GM12878 (cell line): ENCODE measurements around the gene SUPT6H. TPM values are rescaled to one million over a fixed set of nuclear protein-coding genes. Genes with fewer than 3 reads are reported as not detected.

Experiments used
- ATF7 ChIP-seq: fragments of 450-650 bp; IDR thresholded peaks from 2 replicates; pipeline ENCODE4 v1.6.1; 2016; ENCODE audit warnings: low read depth, mild to moderate bottlenecking
- BHLHE40 ChIP-seq, 2 experiments: fragments of 450-650 bp in 1 of 2; IDR thresholded peaks; 2 replicates each; pipeline ENCODE4 v1.6.1; 2011 to 2017; ENCODE audit warnings: low read depth in 2 of 2, borderline replicate concordance in 1 of 2, improper control_type of control experiment in 1 of 2, low read length in 1 of 2, mild to moderate bottlenecking in 1 of 2
- CEBPB ChIP-seq, 2 experiments: fragments of 150-350 bp in 1 of 2; IDR thresholded peaks; 2 replicates each; pipeline ENCODE4 v1.6.1; 2012 to 2014; ENCODE audit warnings: low read depth in 2 of 2, low read length in 2 of 2, borderline replicate concordance in 1 of 2, inconsistent platforms in 1 of 2
- CHD1 ChIP-seq: IDR thresholded peaks from 2 replicates; pipeline ENCODE4 v1.6.1; 2012; ENCODE audit warnings: low read depth, low read length, improper control_type of control experiment
- EGR1 ChIP-seq, 2 experiments: IDR thresholded peaks; 1 replicate in 1 of 2; 2 replicates in 1 of 2; pipeline ENCODE4 v1.6.1; 2011 to 2012; ENCODE audit warnings: low read depth in 2 of 2, low read length in 2 of 2, borderline replicate concordance in 1 of 2, mild to moderate bottlenecking in 1 of 2, moderate library complexity in 1 of 2
- EP300 ChIP-seq, 2 experiments: fragments of 150-350 bp in 1 of 2; IDR thresholded peaks; 2 replicates each; pipeline ENCODE4 v1.6.1; 2011 to 2012; ENCODE audit warnings: low read depth in 2 of 2, low read length in 2 of 2, borderline replicate concordance in 1 of 2, improper control_type of control experiment in 1 of 2, inconsistent platforms in 1 of 2; ENCODE audit not compliant: control insufficient read depth in 1 of 2
- HDAC2 ChIP-seq: fragments of 200-600 bp; sonication (generic); IDR thresholded peaks from 2 replicates; pipeline ENCODE4 v1.6.1; 2017
- IKZF1 ChIP-seq: fragments of 450-650 bp; conservative IDR thresholded peaks from 2 replicates; pipeline ENCODE4 v1.6.1; 2017; ENCODE audit warnings: antibody characterized with exemption, mild to moderate bottlenecking
- JUND ChIP-seq: IDR thresholded peaks from 2 replicates; pipeline ENCODE4 v1.6.1; 2012; ENCODE audit warnings: low read depth, mild to moderate bottlenecking, low read length, improper control_type of control experiment, moderate library complexity
- MEF2B ChIP-seq: fragments of 450-650 bp; IDR thresholded peaks from 2 replicates; pipeline ENCODE4 v1.6.1; 2018; ENCODE audit warnings: mild to moderate bottlenecking, moderate library complexity; ENCODE audit not compliant: partially characterized antibody, poor library complexity, severe bottlenecking
- NR2F1 ChIP-seq: fragments of 450-650 bp; conservative IDR thresholded peaks from 2 replicates; pipeline ENCODE4 v1.6.1; 2017; ENCODE audit warnings: mild to moderate bottlenecking
- NRF1 ChIP-seq: conservative IDR thresholded peaks from 2 replicates; pipeline ENCODE4 v1.6.1; 2011; ENCODE audit warnings: mild to moderate bottlenecking, low read depth, low read length, improper control_type of control experiment
- RB1 ChIP-seq: fragments of 450-650 bp; formaldehyde crosslinking; IDR thresholded peaks from 2 replicates; pipeline ENCODE4 v1.6.1; 2017; ENCODE audit warnings: mild to moderate bottlenecking, borderline replicate concordance
- RUNX3 ChIP-seq: IDR thresholded peaks from 2 replicates; pipeline ENCODE4 v1.6.1; 2012; ENCODE audit warnings: low read length, inconsistent platforms
- SP1 ChIP-seq: IDR thresholded peaks from one replicate; pipeline ENCODE4 v1.6.1; 2011; ENCODE audit warnings: low read depth, low read length
- SREBF2 ChIP-seq: IDR thresholded peaks from 2 replicates; pipeline ENCODE4 v1.6.1; 2012; ENCODE audit warnings: mild to moderate bottlenecking, low read length
- TCF12 ChIP-seq: IDR thresholded peaks from 2 replicates; pipeline ENCODE4 v1.6.1; 2011; ENCODE audit warnings: low read depth, mild to moderate bottlenecking, low read length
- YBX1 ChIP-seq: fragments of 450-650 bp; IDR thresholded peaks from 2 replicates; pipeline ENCODE4 v1.6.1; 2016; ENCODE audit warnings: antibody characterized with exemption
- polyA plus RNA-seq, 11 experiments: library from polyadenylated mRNA; depleted of rRNA in 4 of 11; unstranded in 6 of 11; stranded (reverse) in 5 of 11; fragments of >200 nt; fragmentation: Nextera tagmentation in 4 of 11; fragmentation: Illumina TruSeq in 1 of 11; extraction: Ambion mirVana in 4 of 11; extraction: Trizol in 1 of 11; gene quantifications; 1 replicate in 1 of 11; 2 replicates in 10 of 11; pipeline versions ENCODE4 v1.2.1 to v1.2.3, GENCODE V29; 2011 to 2016; ENCODE audit warnings: inconsistent platforms in 2 of 11, missing spikeins in 2 of 11, low read depth in 1 of 11
- total RNA-seq, 4 experiments: library from RNA; depleted of rRNA in 3 of 4; stranded (reverse); fragments of >200 nt in 3 of 4; fragmentation: Illumina TruSeq in 1 of 4; extraction: Trizol in 1 of 4; gene quantifications; 2 replicates each; pipeline versions ENCODE4 v1.2.1 to v1.2.3, GENCODE V29; 2013 to 2021
- TF ChIP-seq, protein P1 (sequence below), 3 experiments: IDR thresholded peaks in 2 of 3; conservative IDR thresholded peaks in 1 of 3; 2 replicates each; pipeline ENCODE4 v1.5.1; 2011; ENCODE audit warnings: low read depth in 3 of 3, low read length in 3 of 3, mild to moderate bottlenecking in 3 of 3, control low read depth in 2 of 3, moderate library complexity in 2 of 3, inconsistent platforms in 1 of 3, mixed read lengths in 1 of 3; ENCODE audit not compliant: control insufficient read depth in 2 of 3, insufficient read depth in 1 of 3; ENCODE audit errors: extremely low read depth in 1 of 3
- TF ChIP-seq, protein P2 (sequence below): fragments of 450-650 bp; IDR thresholded peaks from 2 replicates; pipeline ENCODE4 v1.6.1; 2018; ENCODE audit warnings: borderline replicate concordance, mild to moderate bottlenecking; ENCODE audit not compliant: partially characterized antibody
- TF ChIP-seq, protein P3 (sequence below): IDR thresholded peaks from 2 replicates; pipeline ENCODE4 v1.6.1; 2012; ENCODE audit warnings: low read depth, low read length, improper control_type of control experiment
- TF ChIP-seq, protein P4 (sequence below): fragments of 450-650 bp; IDR thresholded peaks from 2 replicates; pipeline ENCODE4 v1.6.1; 2016; ENCODE audit warnings: mild to moderate bottlenecking

Gene SUPT6H
- total and polyA plus RNA-seq, 10 of the 15 experiments (the other 5 are each of a cell fraction or from before 2014, with no cell fraction given) = 1.7 to 58.8 (median 37.7) TPM

DNA sequence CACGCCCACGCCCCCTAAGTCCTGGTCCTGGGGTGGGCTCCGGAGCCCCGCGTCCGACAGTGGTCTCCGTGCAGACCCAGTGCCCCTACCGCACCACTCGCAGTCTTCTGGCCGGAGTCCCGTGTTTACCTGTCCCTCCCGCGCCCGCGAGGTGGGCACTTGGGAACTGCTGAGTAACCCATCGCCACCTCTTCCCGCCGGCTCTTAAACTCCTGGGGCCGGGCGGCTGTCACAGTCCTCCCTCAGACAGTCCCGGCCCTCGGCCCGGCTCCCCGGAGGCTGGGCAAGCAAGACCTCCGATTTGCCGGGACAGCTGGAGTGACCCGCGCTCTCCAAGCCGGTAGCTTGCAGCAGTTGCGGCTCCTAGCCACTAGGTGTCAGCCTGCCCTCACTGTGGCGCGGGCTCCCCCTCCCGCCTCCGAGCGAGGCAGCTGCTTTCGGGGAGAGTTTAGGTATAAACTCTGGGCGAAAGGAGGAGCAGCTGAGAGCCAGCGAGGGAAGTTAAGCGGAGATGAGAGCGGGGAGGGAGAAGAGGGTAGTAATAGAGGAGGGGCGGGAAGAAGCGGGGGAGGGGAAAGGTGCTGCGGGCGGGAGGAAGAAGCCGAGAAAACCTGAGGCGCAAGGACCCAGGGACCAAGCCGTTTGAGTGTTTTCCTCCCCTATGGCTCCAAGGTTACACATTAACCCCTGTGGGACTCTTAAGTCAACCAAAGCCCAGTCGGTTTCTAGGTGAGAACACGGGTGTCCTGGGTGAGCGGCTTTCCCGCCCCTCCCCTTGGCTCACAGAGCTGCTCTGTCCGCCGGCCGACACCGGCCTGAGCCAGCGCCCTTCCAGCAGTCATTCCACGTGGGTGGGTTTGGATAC is 64.9 kb downstream of the SUPT6H start (continued):
- TF ChIP-seq, protein P1, sequence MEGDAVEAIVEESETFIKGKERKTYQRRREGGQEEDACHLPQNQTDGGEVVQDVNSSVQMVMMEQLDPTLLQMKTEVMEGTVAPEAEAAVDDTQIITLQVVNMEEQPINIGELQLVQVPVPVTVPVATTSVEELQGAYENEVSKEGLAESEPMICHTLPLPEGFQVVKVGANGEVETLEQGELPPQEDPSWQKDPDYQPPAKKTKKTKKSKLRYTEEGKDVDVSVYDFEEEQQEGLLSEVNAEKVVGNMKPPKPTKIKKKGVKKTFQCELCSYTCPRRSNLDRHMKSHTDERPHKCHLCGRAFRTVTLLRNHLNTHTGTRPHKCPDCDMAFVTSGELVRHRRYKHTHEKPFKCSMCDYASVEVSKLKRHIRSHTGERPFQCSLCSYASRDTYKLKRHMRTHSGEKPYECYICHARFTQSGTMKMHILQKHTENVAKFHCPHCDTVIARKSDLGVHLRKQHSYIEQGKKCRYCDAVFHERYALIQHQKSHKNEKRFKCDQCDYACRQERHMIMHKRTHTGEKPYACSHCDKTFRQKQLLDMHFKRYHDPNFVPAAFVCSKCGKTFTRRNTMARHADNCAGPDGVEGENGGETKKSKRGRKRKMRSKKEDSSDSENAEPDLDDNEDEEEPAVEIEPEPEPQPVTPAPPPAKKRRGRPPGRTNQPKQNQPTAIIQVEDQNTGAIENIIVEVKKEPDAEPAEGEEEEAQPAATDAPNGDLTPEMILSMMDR (IDR thresholded peaks at IDR 0.05 in 2 of 3, conservative IDR thresholded peaks at IDR 0.05 in 1 of 3; ENCODE audit: control insufficient read depth in 2 of 3, extremely low read depth in 1 of 3, insufficient read depth in 1 of 3, low read depth in 3 of 3, low read length in 3 of 3) = peak; percentile 99 to 100 (median 99); a peak in 5 of 6 replicates
- TF ChIP-seq YBX1 (no peak), CHD1 (0 out of 2 replicates have a peak, but pooled peaks have one; percentile 48), TCF12 (0 out of 2 replicates have a peak, but pooled peaks have one; percentile 74), RB1 (peak; percentile 58; the same call in 1 of the 2 replicates), EP300 (IDR thresholded peaks at IDR 0.05; ENCODE audit: borderline replicate concordance in 1 of 2, control insufficient read depth in 1 of 2, low read depth in 2 of 2, low read length in 2 of 2) (peak; percentile 67 to 77; a peak in 3 of 4 replicates), BHLHE40 (IDR thresholded peaks at IDR 0.05; ENCODE audit: borderline replicate concordance in 1 of 2, low read depth in 2 of 2, low read length in 1 of 2) (peak; percentile 65 to 82; a peak in 3 of 4 replicates), HDAC2 (no peak), RUNX3 (no peak), JUND (peak; percentile 55; the same call in 1 of the 2 replicates), CEBPB (IDR thresholded peaks at IDR 0.05; ENCODE audit: borderline replicate concordance in 1 of 2, low read depth in 2 of 2, low read length in 2 of 2) (peak in 1 of 2 experiments; percentile 14; a peak in 1 of 4 replicates), NR2F1 (peak; percentile 33), IKZF1 (peak; percentile 65), SP1 (peak; percentile 26), ATF7 (peak; percentile 80), MEF2B (peak; percentile 84), SREBF2 (no peak), NRF1 (no peak; the same call in 1 of the 2 replicates), EGR1 (IDR thresholded peaks at IDR 0.05; ENCODE audit: borderline replicate concordance in 1 of 2, low read depth in 2 of 2, low read length in 2 of 2) (peak in 1 of 2 experiments; percentile 49; a peak in 1 of 3 replicates)
- TF ChIP-seq, protein P2, sequence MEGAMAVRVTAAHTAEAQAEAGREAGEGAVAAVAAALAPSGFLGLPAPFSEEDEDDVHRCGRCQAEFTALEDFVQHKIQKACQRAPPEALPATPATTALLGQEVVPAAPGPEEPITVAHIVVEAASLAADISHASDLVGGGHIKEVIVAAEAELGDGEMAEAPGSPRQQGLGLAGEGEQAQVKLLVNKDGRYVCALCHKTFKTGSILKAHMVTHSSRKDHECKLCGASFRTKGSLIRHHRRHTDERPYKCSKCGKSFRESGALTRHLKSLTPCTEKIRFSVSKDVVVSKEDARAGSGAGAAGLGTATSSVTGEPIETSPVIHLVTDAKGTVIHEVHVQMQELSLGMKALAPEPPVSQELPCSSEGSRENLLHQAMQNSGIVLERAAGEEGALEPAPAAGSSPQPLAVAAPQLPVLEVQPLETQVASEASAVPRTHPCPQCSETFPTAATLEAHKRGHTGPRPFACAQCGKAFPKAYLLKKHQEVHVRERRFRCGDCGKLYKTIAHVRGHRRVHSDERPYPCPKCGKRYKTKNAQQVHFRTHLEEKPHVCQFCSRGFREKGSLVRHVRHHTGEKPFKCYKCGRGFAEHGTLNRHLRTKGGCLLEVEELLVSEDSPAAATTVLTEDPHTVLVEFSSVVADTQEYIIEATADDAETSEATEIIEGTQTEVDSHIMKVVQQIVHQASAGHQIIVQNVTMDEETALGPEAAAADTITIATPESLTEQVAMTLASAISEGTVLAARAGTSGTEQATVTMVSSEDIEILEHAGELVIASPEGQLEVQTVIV = no peak
- TF ChIP-seq, protein P3, sequence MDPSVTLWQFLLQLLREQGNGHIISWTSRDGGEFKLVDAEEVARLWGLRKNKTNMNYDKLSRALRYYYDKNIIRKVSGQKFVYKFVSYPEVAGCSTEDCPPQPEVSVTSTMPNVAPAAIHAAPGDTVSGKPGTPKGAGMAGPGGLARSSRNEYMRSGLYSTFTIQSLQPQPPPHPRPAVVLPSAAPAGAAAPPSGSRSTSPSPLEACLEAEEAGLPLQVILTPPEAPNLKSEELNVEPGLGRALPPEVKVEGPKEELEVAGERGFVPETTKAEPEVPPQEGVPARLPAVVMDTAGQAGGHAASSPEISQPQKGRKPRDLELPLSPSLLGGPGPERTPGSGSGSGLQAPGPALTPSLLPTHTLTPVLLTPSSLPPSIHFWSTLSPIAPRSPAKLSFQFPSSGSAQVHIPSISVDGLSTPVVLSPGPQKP = 0 out of 2 replicates have a peak, but pooled peaks have one; percentile 35
- TF ChIP-seq, protein P4, sequence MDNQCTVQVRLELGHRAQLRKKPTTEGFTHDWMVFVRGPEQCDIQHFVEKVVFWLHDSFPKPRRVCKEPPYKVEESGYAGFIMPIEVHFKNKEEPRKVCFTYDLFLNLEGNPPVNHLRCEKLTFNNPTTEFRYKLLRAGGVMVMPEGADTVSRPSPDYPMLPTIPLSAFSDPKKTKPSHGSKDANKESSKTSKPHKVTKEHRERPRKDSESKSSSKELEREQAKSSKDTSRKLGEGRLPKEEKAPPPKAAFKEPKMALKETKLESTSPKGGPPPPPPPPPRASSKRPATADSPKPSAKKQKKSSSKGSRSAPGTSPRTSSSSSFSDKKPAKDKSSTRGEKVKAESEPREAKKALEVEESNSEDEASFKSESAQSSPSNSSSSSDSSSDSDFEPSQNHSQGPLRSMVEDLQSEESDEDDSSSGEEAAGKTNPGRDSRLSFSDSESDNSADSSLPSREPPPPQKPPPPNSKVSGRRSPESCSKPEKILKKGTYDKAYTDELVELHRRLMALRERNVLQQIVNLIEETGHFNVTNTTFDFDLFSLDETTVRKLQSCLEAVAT = peak; percentile 43; the same call in 1 of the 2 replicates
